Smooth muscle cell (in vitro differentiated cells): ENCODE measurements around the gene NFATC2. TPM values are rescaled to one million over a fixed set of nuclear protein-coding genes. Genes with fewer than 3 reads are reported as not detected.

Experiments
- DNase-seq: peaks from one replicate; lab custom pipeline; 2025; ENCODE audit not compliant: unreplicated experiment; lab: John Stamatoyannopoulos, UW
- H2AFZ ChIP-seq: fragments of 200-600 bp; sonication (generic); 2 replicates; pipeline ENCODE4 v1.6.0; 2016; ENCODE audit warnings: antibody characterized with exemption, low read depth, mild to moderate bottlenecking
- H3F3A ChIP-seq: fragments of 200-600 bp; sonication (generic); 2 replicates; pipeline ENCODE4 v1.6.0; 2017; ENCODE audit warnings: antibody characterized with exemption, low read depth
- H3K27ac ChIP-seq: fragments of 200-600 bp; sonication (generic); 2 replicates; pipeline ENCODE4 v1.5.1; 2016; ENCODE audit warnings: low read depth, mild to moderate bottlenecking
- H3K27me3 ChIP-seq: fragments of 200-600 bp; sonication (generic); 2 replicates; pipeline ENCODE4 v1.6.1; 2016; ENCODE audit warnings: low read depth, mild to moderate bottlenecking
- H3K36me3 ChIP-seq: fragments of 200-600 bp; sonication (generic); 2 replicates; pipeline ENCODE4 v1.5.1; 2016; ENCODE audit warnings: low read depth
- H3K4me1 ChIP-seq: fragments of 200-600 bp; sonication (generic); 2 replicates; pipeline ENCODE4 v1.5.1; 2016; ENCODE audit warnings: low read depth
- H3K4me2 ChIP-seq: fragments of 200-600 bp; sonication (generic); 2 replicates; pipeline ENCODE4 v1.6.0; 2016; ENCODE audit warnings: mild to moderate bottlenecking
- H3K4me3 ChIP-seq: fragments of 200-600 bp; sonication (generic); 2 replicates; pipeline ENCODE4 v1.5.1; 2016; ENCODE audit warnings: mild to moderate bottlenecking
- H3K79me2 ChIP-seq: fragments of 200-600 bp; sonication (generic); 2 replicates; pipeline ENCODE4 v1.6.0; 2016; ENCODE audit warnings: low read depth, mild to moderate bottlenecking
- H3K9ac ChIP-seq: fragments of 200-600 bp; sonication (generic); 2 replicates; pipeline ENCODE4 v1.6.0; 2016; ENCODE audit warnings: low read depth
- H3K9me3 ChIP-seq: fragments of 200-600 bp; sonication (generic); replicated peaks from 2 replicates; pipeline ENCODE4 v1.5.1; 2016; ENCODE audit warnings: low read depth
- H4K20me1 ChIP-seq: fragments of 200-600 bp; sonication (generic); 2 replicates; pipeline ENCODE4 v1.6.0; 2016; ENCODE audit warnings: low read depth
- WGBS: methylation state at CpG from one replicate; pipeline ENCODE4 v1.1.7; 2016; ENCODE audit warnings: low lambda C conversion rate; 5-methylcytosine and 5-hydroxymethylcytosine counted together
- polyA plus RNA-seq: library from polyadenylated mRNA; unstranded; fragments of >200 nt; fragmentation: Nextera tagmentation; extraction: Ambion mirVana; gene quantifications from 2 replicates; pipeline ENCODE4 v1.2.1, GENCODE V29; 2016
- total RNA-seq: library from RNA; depleted of rRNA; stranded (reverse); fragments of >200 nt; gene quantifications from 2 replicates; pipeline ENCODE4 v1.2.3, GENCODE V29; 2014
- TF ChIP-seq, protein P1 (sequence below): fragments of 200-600 bp; sonication (generic); IDR thresholded peaks from 2 replicates; pipeline ENCODE4 v1.5.1; 2017; ENCODE audit warnings: borderline replicate concordance, mild to moderate bottlenecking, antibody characterized with exemption; ENCODE audit not compliant: insufficient read depth, poor library complexity, severe bottlenecking

The NFATC2 gene
- total and polyA plus RNA-seq, 2 experiments from 2014 or later: 5.8 to 8.4 TPM

DNA sequence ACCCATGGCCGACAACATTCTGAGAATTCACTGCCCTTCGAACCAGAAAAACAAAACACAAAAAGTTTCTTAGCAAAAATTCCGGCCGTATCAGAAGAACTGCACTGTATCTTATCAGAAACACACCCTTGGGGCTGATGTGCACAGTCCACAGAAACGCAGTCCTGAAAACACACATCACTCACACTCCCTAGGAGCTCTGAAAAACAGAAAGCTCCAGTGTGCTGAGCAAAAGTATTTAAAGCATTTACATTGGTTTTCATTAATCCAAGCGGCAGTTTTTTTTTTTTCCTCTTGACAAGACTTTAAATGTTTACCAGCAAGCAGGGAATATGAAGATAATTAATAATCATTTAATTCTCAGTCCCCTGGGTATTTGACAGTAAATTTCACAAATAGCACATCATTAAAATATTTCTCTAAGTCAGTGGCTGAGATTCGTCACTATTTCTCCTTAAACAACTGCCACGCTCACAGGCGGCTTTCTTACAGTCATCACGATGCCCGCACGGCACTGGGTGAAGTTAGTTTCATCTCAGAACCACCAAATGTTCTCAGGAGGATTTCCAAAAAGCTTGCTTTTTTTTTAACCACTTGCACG, 13.3 kb downstream of the NFATC2 start:
- TF ChIP-seq, protein P1, sequence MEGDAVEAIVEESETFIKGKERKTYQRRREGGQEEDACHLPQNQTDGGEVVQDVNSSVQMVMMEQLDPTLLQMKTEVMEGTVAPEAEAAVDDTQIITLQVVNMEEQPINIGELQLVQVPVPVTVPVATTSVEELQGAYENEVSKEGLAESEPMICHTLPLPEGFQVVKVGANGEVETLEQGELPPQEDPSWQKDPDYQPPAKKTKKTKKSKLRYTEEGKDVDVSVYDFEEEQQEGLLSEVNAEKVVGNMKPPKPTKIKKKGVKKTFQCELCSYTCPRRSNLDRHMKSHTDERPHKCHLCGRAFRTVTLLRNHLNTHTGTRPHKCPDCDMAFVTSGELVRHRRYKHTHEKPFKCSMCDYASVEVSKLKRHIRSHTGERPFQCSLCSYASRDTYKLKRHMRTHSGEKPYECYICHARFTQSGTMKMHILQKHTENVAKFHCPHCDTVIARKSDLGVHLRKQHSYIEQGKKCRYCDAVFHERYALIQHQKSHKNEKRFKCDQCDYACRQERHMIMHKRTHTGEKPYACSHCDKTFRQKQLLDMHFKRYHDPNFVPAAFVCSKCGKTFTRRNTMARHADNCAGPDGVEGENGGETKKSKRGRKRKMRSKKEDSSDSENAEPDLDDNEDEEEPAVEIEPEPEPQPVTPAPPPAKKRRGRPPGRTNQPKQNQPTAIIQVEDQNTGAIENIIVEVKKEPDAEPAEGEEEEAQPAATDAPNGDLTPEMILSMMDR: no peak
- no peaks in the 10 kb centered on the region for H4K20me1 ChIP-seq
- WGBS: 16% methylated on average over 13 of the region's 13 CpGs
- H3K9ac ChIP-seq: peak overlapping the region; percentile 84
- peak overlapping the region; percentile 95 for H3K27ac ChIP-seq
- H3F3A ChIP-seq: peaks cover 27% of the 10 kb centered on the region
- H3K27me3 ChIP-seq: no peaks in the 10 kb centered on the region
- H3K4me2 ChIP-seq: peak overlapping the region; percentile 71
- no peak for DNase-seq
- no peaks in the 10 kb centered on the region for H3K36me3 ChIP-seq
- H3K9me3 ChIP-seq: no peaks in the 10 kb centered on the region
- peak overlapping the region; percentile 24 for H3K4me3 ChIP-seq
- peaks cover 4% of the 10 kb centered on the region for H3K4me1 ChIP-seq
- peaks cover 40% of the 10 kb centered on the region for H3K79me2 ChIP-seq
- no peak overlapping the region for H2AFZ ChIP-seq

DNA sequence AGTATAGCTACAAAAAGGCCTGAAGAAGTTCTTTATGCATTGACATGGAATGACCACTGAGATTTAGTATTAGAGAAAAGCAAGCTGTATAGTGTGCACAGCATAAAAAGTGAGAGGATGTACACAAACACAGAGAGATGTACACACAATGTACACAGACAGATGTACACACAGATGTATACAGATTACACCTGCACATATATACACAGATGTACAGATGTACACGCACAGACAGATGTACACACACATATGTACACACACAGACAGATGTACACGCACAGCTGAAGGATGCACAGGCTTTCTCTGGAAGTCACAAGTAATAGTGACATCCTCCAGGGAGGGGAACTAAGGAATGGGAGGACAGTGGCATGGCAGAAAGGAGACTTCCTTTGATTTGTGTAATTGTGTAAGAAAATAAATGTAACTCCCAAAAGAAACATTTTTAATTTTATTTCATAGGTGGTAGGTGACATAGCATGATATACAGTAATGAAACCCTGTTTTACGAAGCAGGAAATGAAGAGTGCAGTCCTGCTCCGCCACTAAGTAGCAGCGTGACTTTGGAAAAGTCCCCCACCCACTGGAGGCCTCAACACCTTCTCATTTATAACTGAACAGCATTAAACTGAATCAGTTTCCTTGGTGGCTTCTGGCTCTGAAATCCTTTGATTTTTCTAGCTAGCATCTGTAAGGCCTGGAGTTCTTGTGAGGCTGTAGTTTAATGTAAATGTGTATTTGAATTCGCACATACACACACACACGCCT, 14.1 kb downstream of the NFATC2 start:
- Histone ChIP-seq H3K27ac (peak overlapping the region; percentile 95), H3K9ac (peak overlapping the region; percentile 84), H3K4me3 (peak overlapping the region; percentile 24), H3K4me1 (peaks cover under 1% of the 10 kb centered on the region), H3F3A (peaks cover 27% of the 10 kb centered on the region), H3K79me2 (peaks cover 40% of the 10 kb centered on the region), H2AFZ (no peak overlapping the region), H4K20me1 (no peaks in the 10 kb centered on the region), H3K27me3 (no peaks in the 10 kb centered on the region), H3K9me3 (no peaks in the 10 kb centered on the region), H3K36me3 (no peaks in the 10 kb centered on the region), H3K4me2 (peak overlapping the region; percentile 71)
- TF ChIP-seq, protein P1: no peak
- 56% methylated on average over 7 of the region's 7 CpGs for WGBS
- no peak for DNase-seq

DNA sequence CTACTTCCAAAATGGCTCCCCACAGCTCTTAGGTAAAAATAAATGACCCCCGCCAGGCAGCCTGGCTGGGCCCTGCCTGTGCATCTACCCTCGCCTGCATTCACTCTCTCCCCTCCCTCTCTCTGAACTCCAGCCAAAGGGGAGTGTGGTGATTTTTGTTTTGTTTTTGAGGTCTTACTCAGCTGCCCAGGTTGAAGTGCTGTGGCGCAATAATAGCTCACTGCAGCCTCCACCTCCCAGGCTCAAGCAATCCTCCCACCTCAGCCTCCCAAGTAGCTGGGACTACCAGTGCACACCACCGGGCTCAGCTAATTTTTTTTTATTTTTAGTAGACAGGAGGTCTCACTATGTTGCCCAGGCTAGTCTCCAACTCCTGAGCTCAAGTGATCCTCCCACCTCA, 15.8 kb downstream of the NFATC2 start:
- H3K27me3 ChIP-seq: no peaks in the 10 kb centered on the region
- H2AFZ ChIP-seq: no peak overlapping the region
- no peak overlapping the region for H3K4me2 ChIP-seq
- peaks cover 17% of the 10 kb centered on the region for H3F3A ChIP-seq
- no peak for DNase-seq
- no peak overlapping the region for H3K4me3 ChIP-seq
- no peaks in the 10 kb centered on the region for H3K9me3 ChIP-seq
- H3K27ac ChIP-seq: no peak overlapping the region
- TF ChIP-seq, protein P1: no peak
- H3K9ac ChIP-seq: no peak overlapping the region
- H3K79me2 ChIP-seq: peaks cover 32% of the 10 kb centered on the region
- no peaks in the 10 kb centered on the region for H4K20me1 ChIP-seq
- H3K4me1 ChIP-seq: no peaks in the 10 kb centered on the region
- 97% methylated on average over 4 of the region's 4 CpGs for WGBS
- H3K36me3 ChIP-seq: no peaks in the 10 kb centered on the region

DNA sequence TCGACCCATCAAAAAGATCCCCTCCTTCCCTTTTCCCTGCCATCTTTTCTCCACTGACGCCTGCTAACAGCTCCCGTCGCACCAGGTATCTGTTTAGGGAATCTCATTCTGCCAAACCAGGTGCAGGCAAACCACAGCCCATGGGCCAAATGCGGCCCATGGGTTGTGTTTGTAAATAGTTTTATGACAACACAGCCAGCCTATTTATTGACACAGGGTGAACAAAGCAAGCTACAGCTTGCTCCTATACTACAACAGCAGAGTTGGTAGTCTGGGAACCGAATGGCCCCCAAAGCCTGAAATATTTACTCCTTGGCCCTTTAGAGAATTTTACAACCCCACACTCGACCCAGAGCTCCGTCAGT, 16.4 kb downstream of the NFATC2 start:
- H3K9ac ChIP-seq: no peak overlapping the region
- no peaks in the 10 kb centered on the region for H3K27me3 ChIP-seq
- no peaks in the 10 kb centered on the region for H3K4me1 ChIP-seq
- H3K27ac ChIP-seq: peak overlapping the region; percentile 7
- no peak overlapping the region for H3K4me3 ChIP-seq
- TF ChIP-seq, protein P1: no peak
- no peaks in the 10 kb centered on the region for H3K36me3 ChIP-seq
- H2AFZ ChIP-seq: no peak overlapping the region
- H3K79me2 ChIP-seq: peaks cover 25% of the 10 kb centered on the region
- no peaks in the 10 kb centered on the region for H4K20me1 ChIP-seq
- DNase-seq: no peak
- WGBS: 68% methylated on average over 8 of the region's 8 CpGs
- no peaks in the 10 kb centered on the region for H3K9me3 ChIP-seq
- peak overlapping the region; percentile 31 for H3K4me2 ChIP-seq
- peaks cover 17% of the 10 kb centered on the region for H3F3A ChIP-seq
